Transverse colon (tissue), 4 donors: ENCODE data around the gene CCSER2.

Source experiments
- POLR2A ChIP-seq: fragments of 450-650 bp; IDR thresholded peaks from one replicate; pipeline ENCODE4 v1.6.1; 2016; ENCODE audit warnings: antibody characterized with exemption, mild to moderate bottlenecking, moderate library complexity
- POLR2AphosphoS5 ChIP-seq, 3 donors: sonication (generic); formaldehyde crosslinking; IDR thresholded peaks; one replicate each; pipeline ENCODE4 v1.6.1; 2016; ENCODE audit warnings: antibody characterized with exemption in 3 of 3
- TF ChIP-seq, protein P1 (sequence below), 5 experiments: fragments of 200-600 bp in 3 of 5; fragments of 450-650 bp in 2 of 5; sonication (generic) in 3 of 5; IDR thresholded peaks; 1 replicate in 2 of 5; 2 replicates in 3 of 5; pipeline ENCODE4 v1.5.1; 2016 to 2017; ENCODE audit warnings: antibody characterized with exemption in 5 of 5, inconsistent platforms in 3 of 5, mild to moderate bottlenecking in 2 of 5, moderate library complexity in 1 of 5

DNA sequence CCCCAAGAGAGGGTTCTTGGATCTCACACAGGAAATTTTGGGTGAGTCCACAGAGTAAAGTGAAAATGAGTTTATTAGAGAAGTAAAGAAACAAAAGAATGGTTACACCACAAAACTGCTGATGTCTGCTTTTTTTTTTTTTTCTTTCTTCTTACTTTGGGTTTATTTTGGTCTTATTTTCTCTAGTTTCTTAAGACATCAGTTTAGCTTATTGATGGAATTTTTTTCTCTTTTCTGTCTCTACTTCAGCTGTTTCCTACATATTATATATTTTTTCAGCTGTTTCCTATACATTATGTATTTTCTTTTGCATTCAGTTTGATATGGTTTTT lies 166.4 kb downstream of the CCSER2 start:
- TF ChIP-seq, protein P1, sequence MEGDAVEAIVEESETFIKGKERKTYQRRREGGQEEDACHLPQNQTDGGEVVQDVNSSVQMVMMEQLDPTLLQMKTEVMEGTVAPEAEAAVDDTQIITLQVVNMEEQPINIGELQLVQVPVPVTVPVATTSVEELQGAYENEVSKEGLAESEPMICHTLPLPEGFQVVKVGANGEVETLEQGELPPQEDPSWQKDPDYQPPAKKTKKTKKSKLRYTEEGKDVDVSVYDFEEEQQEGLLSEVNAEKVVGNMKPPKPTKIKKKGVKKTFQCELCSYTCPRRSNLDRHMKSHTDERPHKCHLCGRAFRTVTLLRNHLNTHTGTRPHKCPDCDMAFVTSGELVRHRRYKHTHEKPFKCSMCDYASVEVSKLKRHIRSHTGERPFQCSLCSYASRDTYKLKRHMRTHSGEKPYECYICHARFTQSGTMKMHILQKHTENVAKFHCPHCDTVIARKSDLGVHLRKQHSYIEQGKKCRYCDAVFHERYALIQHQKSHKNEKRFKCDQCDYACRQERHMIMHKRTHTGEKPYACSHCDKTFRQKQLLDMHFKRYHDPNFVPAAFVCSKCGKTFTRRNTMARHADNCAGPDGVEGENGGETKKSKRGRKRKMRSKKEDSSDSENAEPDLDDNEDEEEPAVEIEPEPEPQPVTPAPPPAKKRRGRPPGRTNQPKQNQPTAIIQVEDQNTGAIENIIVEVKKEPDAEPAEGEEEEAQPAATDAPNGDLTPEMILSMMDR (IDR thresholded peaks at IDR 0.05) = no peak
- no peak for TF ChIP-seq POLR2A
- no peak for TF ChIP-seq POLR2AphosphoS5 (IDR thresholded peaks at IDR 0.05)
